ENCODE measurements around the gene CDKN1B.

Gene CDKN1B

GRCh38 chr12:12759234-12759915, 42.2 kb downstream of the CDKN1B start:
- DNase-seq (ENCODE audit: low read depth in 3 of 3), result no peak

GRCh38 chr12:12764824-12765223, 47.7 kb downstream of the CDKN1B start:
- DNase-seq (ENCODE audit: low read depth in 3 of 3), result no peak

DNA sequence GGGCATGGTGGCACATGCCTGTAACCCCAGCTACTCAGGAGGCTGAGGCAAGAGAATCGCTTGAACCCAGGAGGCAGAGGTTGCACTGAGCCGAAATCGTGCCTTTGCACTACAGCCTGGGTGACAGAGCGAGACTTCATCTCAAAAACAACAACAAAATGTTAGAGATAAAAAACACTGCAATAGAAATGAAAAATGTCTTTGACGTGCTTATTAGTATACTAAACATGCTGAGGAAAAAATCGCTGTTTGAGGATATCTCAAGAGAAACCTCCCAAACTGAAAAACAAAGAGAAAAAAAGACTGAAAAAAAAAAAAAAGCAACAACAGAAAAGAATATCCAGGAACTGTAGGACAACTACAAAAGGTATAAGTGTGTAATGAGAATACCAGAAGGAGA, 53.1 kb downstream of the CDKN1B start:
- no peak for DNase-seq (ENCODE audit: low read depth in 3 of 3)
